RKO (cell line): ENCODE measurements around the gene PNPLA5.
A peak's percentile ranks its signal among the peaks of the same experiment; 100 is the strongest.

Experiments used
- DNase-seq: peaks from one replicate; pipeline ENCODE4 v3.0.0-alpha.2; 2016; ENCODE audit warnings: low spot score

Gene PNPLA5

GRCh38 chr22:43854786-43855271, 37.0 kb downstream of the PNPLA5 start:
- DNase-seq, result no peak

- DNase-seq, result no peak
Measured at GRCh38 chr22:43854121-43854785, 37.6 kb downstream of the PNPLA5 start.

- DNase-seq, result no peak
Measured at GRCh38 chr22:43853328-43853931, 38.4 kb downstream of the PNPLA5 start.

- DNase-seq, result no peak
Measured at GRCh38 chr22:43852573-43853327, 39.1 kb downstream of the PNPLA5 start.

GRCh38 chr22:43851979-43852307, 39.9 kb downstream of the PNPLA5 start:
- DNase-seq, result no peak

GRCh38 chr22:43851058-43851978, 40.5 kb downstream of the PNPLA5 start:
- no peak for DNase-seq

GRCh38 chr22:43850529-43850928, 41.3 kb downstream of the PNPLA5 start:
- DNase-seq, result no peak

GRCh38 chr22:43849731-43850130, 42.1 kb downstream of the PNPLA5 start:
- no peak for DNase-seq

- DNase-seq, result peak; percentile 25
Measured at GRCh38 chr22:43848366-43849171, 43.2 kb downstream of the PNPLA5 start.

- DNase-seq, result no peak
Measured at GRCh38 chr22:43847376-43848289, 44.2 kb downstream of the PNPLA5 start.

- no peak for DNase-seq
Measured at GRCh38 chr22:43846966-43847365, 44.8 kb downstream of the PNPLA5 start.

- no peak for DNase-seq
Measured at GRCh38 chr22:43845981-43846380, 45.8 kb downstream of the PNPLA5 start.

GRCh38 chr22:43844560-43845545, 47.0 kb downstream of the PNPLA5 start:
- DNase-seq, result no peak

GRCh38 chr22:43843783-43844530, 47.9 kb downstream of the PNPLA5 start:
- no peak for DNase-seq

- no peak for DNase-seq
Measured at GRCh38 chr22:43841742-43842141, 50.1 kb downstream of the PNPLA5 start.

- no peak for DNase-seq
Measured at GRCh38 chr22:43840851-43841250, 51.0 kb downstream of the PNPLA5 start.

GRCh38 chr22:43840431-43840830, 51.4 kb downstream of the PNPLA5 start:
- DNase-seq, result no peak

GRCh38 chr22:43839781-43840180, 52.0 kb downstream of the PNPLA5 start:
- DNase-seq, result no peak
